Esophagus muscularis mucosa (tissue), 4 donors: ENCODE data around the gene NBPF1.
"Not testable (repeated sequence)": the region's sequence is repeated elsewhere in the genome, so short reads cannot be mapped to it uniquely, and the experiment has no call there.

Experiments used
- CTCF ChIP-seq, 3 experiments: fragments of 200-600 bp in 2 of 3; fragments of 450-650 bp in 1 of 3; sonication (generic) in 2 of 3; IDR thresholded peaks; one replicate each; pipeline ENCODE4 v1.5.1; 2017 to 2019; ENCODE audit warnings: antibody characterized with exemption in 3 of 3, mild to moderate bottlenecking in 2 of 3, moderate library complexity in 1 of 3
- EP300 ChIP-seq: sonication (generic); formaldehyde crosslinking; IDR thresholded peaks from one replicate; pipeline ENCODE4 v1.6.1; 2017; ENCODE audit warnings: antibody characterized with exemption
- POLR2A ChIP-seq: fragments of 450-650 bp; IDR thresholded peaks from one replicate; pipeline ENCODE4 v1.6.1; 2017; ENCODE audit warnings: antibody characterized with exemption, moderate library complexity, mild to moderate bottlenecking, low read depth
- POLR2AphosphoS5 ChIP-seq, 2 donors: sonication (generic); formaldehyde crosslinking; IDR thresholded peaks; one replicate each; pipeline ENCODE4 v1.6.1; 2017; ENCODE audit warnings: antibody characterized with exemption in 2 of 2

DNA sequence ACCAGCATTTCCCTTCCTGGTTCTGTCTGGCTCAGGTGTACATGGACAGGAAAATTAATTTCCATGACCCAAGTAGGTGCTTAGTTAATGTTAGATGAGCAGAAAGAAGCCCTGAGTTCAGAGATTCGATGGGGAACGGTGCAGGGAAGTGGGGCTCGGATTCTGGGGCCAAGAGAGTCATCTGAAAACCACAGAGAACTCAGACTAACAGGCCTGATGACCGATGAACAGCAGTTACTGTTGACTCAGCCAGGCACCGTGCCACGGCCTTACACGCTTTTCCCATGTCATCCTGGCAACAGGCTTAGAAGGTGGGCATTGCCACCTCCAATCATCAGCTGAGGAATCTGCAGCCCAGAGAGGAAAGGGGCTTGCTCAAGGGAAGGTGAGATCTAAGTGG is 10.0 kb upstream of the NBPF1 start:
- not testable (repeated sequence) for TF ChIP-seq CTCF (IDR thresholded peaks at IDR 0.05); POLR2AphosphoS5 (IDR thresholded peaks at IDR 0.05); POLR2A; EP300
